Stimulated activated CD8-positive, alpha-beta memory T cell treated with anti-CD3 and anti-CD28 coated beads, Interleukin-12 subunit alpha, Interleukin-12 subunit beta, amount 100 ng/mL, for 4 hours (primary cell): ENCODE results near the gene ILDR2.

Source experiments
- DNase-seq: peaks from one replicate; pipeline ENCODE4 v3.0.0-alpha.2; 2020; ENCODE audit warnings: low read depth

The ILDR2 gene

GRCh38 chr1:166969074-166969677, 6.2 kb downstream of the ILDR2 start:
- DNase-seq: no peak

GRCh38 chr1:166960858-166961474, 14.4 kb downstream of the ILDR2 start:
- DNase-seq: no peak

- no peak for DNase-seq
Measured at GRCh38 chr1:166956872-166957271, 18.5 kb downstream of the ILDR2 start.

GRCh38 chr1:166956057-166956850, 19.1 kb downstream of the ILDR2 start:
- DNase-seq: no peak

- DNase-seq: no peak
Measured at GRCh38 chr1:166953491-166953890, 21.8 kb downstream of the ILDR2 start.

GRCh38 chr1:166952002-166952746, 23.2 kb downstream of the ILDR2 start:
- DNase-seq: no peak

GRCh38 chr1:166951050-166951449, 24.3 kb downstream of the ILDR2 start:
- no peak for DNase-seq

GRCh38 chr1:166950156-166950555, 25.2 kb downstream of the ILDR2 start:
- no peak for DNase-seq

- no peak for DNase-seq
Measured at GRCh38 chr1:166948856-166949350, 26.4 kb downstream of the ILDR2 start.

- DNase-seq: no peak
Measured at GRCh38 chr1:166947398-166948043, 27.8 kb downstream of the ILDR2 start.

- no peak for DNase-seq
Measured at GRCh38 chr1:166944186-166944967, 31.0 kb downstream of the ILDR2 start.

- no peak for DNase-seq
Measured at GRCh38 chr1:166939741-166940375, 35.5 kb downstream of the ILDR2 start.

GRCh38 chr1:166937962-166938361, 37.4 kb downstream of the ILDR2 start:
- no peak for DNase-seq

- no peak for DNase-seq
Measured at GRCh38 chr1:166937329-166937728, 38.0 kb downstream of the ILDR2 start.

- DNase-seq: no peak
Measured at GRCh38 chr1:166933633-166934032, 41.7 kb downstream of the ILDR2 start.

GRCh38 chr1:166933140-166933539, 42.2 kb downstream of the ILDR2 start:
- no peak for DNase-seq

- DNase-seq: no peak
Measured at GRCh38 chr1:166929911-166930310, 45.4 kb downstream of the ILDR2 start.

- DNase-seq: no peak
Measured at GRCh38 chr1:166927701-166928100, 47.6 kb downstream of the ILDR2 start.

GRCh38 chr1:166925810-166926478, 49.4 kb downstream of the ILDR2 start:
- no peak for DNase-seq
